Esophagus squamous epithelium (tissue), 4 donors: ENCODE results near the gene ZNF571.

Experiments
- POLR2A ChIP-seq, 4 donors: fragments of 450-650 bp; IDR thresholded peaks; one replicate each; pipeline ENCODE4 v1.6.1; 2017; ENCODE audit warnings: antibody characterized with exemption in 4 of 4, mild to moderate bottlenecking in 4 of 4, moderate library complexity in 3 of 4
- TF ChIP-seq, protein P1 (sequence below), 6 experiments: fragments of 450-650 bp in 4 of 6; fragments of 200-600 bp in 2 of 6; sonication (generic) in 2 of 6; IDR thresholded peaks; one replicate each; pipeline ENCODE4 v1.5.1; 2016 to 2019; ENCODE audit warnings: antibody characterized with exemption in 6 of 6, mild to moderate bottlenecking in 4 of 6, moderate library complexity in 4 of 6

DNA sequence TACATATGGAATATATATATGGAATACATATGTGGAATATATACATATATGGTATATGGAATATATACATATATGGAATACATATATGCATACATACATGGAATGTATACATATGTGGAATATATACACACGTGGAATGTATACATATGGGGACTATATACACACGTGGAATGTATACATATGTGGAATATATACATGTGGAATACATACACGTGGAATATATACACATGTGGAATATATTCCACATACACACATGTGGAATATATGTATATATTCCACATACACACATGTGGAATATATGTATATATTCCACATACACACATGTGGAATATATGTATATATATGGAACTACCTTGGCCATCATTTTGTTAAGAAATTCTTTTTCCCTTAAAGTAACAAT is 31.1 kb downstream of the ZNF571 start:
- TF ChIP-seq POLR2A (IDR thresholded peaks at IDR 0.05): no peak
- TF ChIP-seq, protein P1, sequence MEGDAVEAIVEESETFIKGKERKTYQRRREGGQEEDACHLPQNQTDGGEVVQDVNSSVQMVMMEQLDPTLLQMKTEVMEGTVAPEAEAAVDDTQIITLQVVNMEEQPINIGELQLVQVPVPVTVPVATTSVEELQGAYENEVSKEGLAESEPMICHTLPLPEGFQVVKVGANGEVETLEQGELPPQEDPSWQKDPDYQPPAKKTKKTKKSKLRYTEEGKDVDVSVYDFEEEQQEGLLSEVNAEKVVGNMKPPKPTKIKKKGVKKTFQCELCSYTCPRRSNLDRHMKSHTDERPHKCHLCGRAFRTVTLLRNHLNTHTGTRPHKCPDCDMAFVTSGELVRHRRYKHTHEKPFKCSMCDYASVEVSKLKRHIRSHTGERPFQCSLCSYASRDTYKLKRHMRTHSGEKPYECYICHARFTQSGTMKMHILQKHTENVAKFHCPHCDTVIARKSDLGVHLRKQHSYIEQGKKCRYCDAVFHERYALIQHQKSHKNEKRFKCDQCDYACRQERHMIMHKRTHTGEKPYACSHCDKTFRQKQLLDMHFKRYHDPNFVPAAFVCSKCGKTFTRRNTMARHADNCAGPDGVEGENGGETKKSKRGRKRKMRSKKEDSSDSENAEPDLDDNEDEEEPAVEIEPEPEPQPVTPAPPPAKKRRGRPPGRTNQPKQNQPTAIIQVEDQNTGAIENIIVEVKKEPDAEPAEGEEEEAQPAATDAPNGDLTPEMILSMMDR (IDR thresholded peaks at IDR 0.05): no peak
